GM12801 (cell line): ENCODE data around the gene FHIT.

ENCODE experiments used
- TF ChIP-seq, protein P1 (sequence below): IDR thresholded peaks from one replicate; pipeline ENCODE4 v1.5.1; 2011; ENCODE audit warnings: control low read depth; ENCODE audit not compliant: insufficient read length; ENCODE audit errors: extremely low read depth

The FHIT gene

DNA sequence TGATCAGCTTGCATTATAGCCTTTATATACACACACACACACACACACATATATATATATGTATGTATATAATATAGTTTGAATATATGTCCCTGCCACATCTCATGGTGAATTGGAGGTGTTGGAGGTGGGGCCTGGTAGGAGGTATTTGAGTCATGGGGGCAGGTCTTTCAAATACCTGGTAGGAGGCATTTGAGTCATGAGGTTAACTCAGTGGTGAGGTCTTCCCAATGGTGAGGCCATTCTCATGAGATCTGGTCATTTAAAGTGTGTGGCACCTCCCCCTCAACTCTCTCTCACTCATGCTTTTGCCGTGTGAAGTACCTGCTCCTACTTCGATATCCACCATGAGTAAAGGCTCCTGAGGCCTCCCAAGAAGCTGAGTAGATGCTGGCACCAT is 27.5 kb upstream of the FHIT start:
- TF ChIP-seq, protein P1, sequence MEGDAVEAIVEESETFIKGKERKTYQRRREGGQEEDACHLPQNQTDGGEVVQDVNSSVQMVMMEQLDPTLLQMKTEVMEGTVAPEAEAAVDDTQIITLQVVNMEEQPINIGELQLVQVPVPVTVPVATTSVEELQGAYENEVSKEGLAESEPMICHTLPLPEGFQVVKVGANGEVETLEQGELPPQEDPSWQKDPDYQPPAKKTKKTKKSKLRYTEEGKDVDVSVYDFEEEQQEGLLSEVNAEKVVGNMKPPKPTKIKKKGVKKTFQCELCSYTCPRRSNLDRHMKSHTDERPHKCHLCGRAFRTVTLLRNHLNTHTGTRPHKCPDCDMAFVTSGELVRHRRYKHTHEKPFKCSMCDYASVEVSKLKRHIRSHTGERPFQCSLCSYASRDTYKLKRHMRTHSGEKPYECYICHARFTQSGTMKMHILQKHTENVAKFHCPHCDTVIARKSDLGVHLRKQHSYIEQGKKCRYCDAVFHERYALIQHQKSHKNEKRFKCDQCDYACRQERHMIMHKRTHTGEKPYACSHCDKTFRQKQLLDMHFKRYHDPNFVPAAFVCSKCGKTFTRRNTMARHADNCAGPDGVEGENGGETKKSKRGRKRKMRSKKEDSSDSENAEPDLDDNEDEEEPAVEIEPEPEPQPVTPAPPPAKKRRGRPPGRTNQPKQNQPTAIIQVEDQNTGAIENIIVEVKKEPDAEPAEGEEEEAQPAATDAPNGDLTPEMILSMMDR: no peak

DNA sequence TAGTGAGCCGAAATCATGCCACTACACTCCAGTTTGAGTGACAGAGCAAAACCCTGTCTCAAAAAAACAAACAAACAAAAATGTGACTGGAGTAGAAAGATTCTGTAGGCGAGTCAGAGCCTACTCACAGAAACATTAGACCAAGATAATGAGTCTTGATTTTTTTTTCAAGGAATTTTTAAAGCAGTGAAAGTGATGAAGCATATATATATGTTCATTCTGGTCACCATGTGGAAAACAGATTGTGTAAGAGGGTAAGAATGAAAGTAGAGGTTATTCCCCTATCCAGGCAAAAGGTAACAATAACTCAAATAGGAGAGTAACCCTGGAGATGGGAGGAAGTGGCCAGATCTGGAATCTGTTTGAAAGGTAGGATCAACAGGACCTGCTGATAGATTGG is 26.2 kb upstream of the FHIT start:
- TF ChIP-seq, protein P1: no peak

- TF ChIP-seq, protein P1: no peak
These were observed 18.2 kb upstream of the FHIT start for GRCh38 chr3:61269435-61269834.

GRCh38 chr3:61268644-61269043 is 17.4 kb upstream of the FHIT start:
- TF ChIP-seq, protein P1: no peak

DNA sequence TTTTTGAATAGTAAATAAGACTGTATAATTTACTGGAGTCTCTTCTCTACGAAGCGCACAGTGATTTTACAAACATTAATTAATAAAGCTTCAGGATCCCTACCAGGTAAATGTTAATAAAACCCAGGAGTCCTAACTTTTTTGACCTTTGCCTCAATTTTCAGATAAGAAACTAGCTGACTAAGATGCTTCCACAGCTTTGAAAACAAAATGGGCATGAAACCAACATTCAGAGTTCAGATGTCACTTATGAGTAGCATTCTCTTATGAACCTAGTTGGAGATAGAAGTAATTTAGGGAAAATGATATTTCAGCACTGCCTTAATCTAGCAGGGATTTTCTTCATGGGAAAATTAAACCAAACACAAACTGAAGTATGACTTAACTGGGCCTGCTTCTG is 13.0 kb upstream of the FHIT start:
- TF ChIP-seq, protein P1: no peak

DNA sequence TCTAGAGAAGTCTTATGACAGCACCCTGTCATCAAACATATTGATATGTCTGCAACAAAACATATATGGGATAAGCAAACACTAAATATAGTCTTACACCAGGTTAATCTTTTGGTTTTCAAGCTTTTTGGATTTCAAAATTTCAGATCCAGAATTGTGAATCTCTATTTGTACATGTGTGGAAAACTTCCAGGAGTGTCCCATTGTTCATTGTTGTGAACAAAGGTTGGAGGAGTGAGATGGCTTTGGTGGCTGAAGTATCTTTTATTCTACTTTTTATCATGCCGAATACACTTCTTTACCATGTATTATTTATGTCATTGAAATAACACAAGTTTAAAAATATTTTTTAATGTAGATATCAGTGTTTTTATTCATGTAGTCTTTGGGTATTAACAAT is 5.9 kb upstream of the FHIT start:
- TF ChIP-seq, protein P1: no peak

- TF ChIP-seq, protein P1: no peak
These were observed 2.5 kb upstream of the FHIT start for GRCh38 chr3:61253756-61254155.

DNA sequence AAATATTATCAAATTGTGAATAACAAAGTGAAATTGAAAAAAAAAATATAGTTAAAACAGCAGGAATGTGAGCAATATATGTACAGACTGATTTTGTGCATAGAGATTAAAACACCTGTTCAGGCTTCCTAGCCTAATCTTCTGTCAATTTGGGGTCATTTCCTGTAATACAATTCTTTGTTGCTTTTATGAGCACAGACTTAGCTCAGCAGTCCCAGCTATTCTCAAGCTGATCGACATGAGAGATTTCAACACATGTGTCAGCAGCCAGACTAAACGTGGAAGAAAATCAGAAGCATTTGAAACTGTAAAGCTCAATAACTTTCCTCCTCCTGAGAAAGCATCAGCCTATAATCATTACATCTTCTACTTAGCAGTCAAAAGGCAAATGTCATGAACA is 1.6 kb upstream of the FHIT start:
- TF ChIP-seq, protein P1: no peak
